Upper lobe of right lung (tissue), 1 donor: ENCODE results near the gene MCAT. TPM values are rescaled to one million over a fixed set of nuclear protein-coding genes. Genes with fewer than 3 reads are reported as not detected.

Experiments
- ATAC-seq: fragments of 200-7000 bp; cut with Tn5 transposase; one replicate; pipeline ENCODE4 v1.9.1; 2020; ENCODE audit warnings: mild to moderate bottlenecking, moderate library complexity
- DNase-seq: peaks from one replicate; pipeline ENCODE4 v3.0.0-alpha.2; 2020
- H3K27ac ChIP-seq: fragments of 200-600 bp; one replicate; pipeline ENCODE4 v1.8.0; 2022
- H3K27me3 ChIP-seq: fragments of 200-600 bp; one replicate; pipeline ENCODE4 v1.8.0; 2022; ENCODE audit warnings: mild to moderate bottlenecking
- H3K36me3 ChIP-seq: fragments of 200-600 bp; one replicate; pipeline ENCODE4 v1.8.0; 2022
- H3K4me1 ChIP-seq: fragments of 200-600 bp; one replicate; pipeline ENCODE4 v1.8.0; 2022
- H3K4me3 ChIP-seq: fragments of 200-600 bp; one replicate; pipeline ENCODE4 v1.8.0; 2022; ENCODE audit warnings: mild to moderate bottlenecking
- H3K9me3 ChIP-seq: fragments of 200-600 bp; one replicate; pipeline ENCODE4 v1.8.0; 2022
- intact Hi-C: fragments of 100-400 bp; cut with DNase I; formaldehyde crosslinking; loops from one replicate; pipeline ENCODE4 v1.11.0; 2022
- total RNA-seq: library from RNA; stranded (reverse); fragmentation: NEBNext Ultra II Directional; extraction: Animal tissue kit (Norgen Biotek cat#: 25700); gene quantifications from one replicate; pipeline ENCODE4 v1.2.1, GENCODE V29; 2021
- TF ChIP-seq, protein P1 (sequence below): fragments of 200-600 bp; IDR thresholded peaks from one replicate; pipeline ENCODE4 v1.8.0; 2022; ENCODE audit warnings: antibody characterized with exemption
- donor health status: DM: no; HTN: yes; CAD: no; lungs with severe emphysema.

Gene MCAT
- total RNA-seq, 1 donor from 2014 or later, result 12.1 TPM

- H3K4me1 ChIP-seq, result no peaks in the 10 kb centered on the region
- H3K9me3 ChIP-seq, result no peaks in the 10 kb centered on the region
- no peak overlapping the region for H3K4me3 ChIP-seq
- intact Hi-C loops, result no loop called here
- no peaks in the 10 kb centered on the region for H3K27me3 ChIP-seq
- TF ChIP-seq, protein P1, sequence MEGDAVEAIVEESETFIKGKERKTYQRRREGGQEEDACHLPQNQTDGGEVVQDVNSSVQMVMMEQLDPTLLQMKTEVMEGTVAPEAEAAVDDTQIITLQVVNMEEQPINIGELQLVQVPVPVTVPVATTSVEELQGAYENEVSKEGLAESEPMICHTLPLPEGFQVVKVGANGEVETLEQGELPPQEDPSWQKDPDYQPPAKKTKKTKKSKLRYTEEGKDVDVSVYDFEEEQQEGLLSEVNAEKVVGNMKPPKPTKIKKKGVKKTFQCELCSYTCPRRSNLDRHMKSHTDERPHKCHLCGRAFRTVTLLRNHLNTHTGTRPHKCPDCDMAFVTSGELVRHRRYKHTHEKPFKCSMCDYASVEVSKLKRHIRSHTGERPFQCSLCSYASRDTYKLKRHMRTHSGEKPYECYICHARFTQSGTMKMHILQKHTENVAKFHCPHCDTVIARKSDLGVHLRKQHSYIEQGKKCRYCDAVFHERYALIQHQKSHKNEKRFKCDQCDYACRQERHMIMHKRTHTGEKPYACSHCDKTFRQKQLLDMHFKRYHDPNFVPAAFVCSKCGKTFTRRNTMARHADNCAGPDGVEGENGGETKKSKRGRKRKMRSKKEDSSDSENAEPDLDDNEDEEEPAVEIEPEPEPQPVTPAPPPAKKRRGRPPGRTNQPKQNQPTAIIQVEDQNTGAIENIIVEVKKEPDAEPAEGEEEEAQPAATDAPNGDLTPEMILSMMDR, result no peak
- ATAC-seq (no peak), DNase-seq (no peak)
- H3K36me3 ChIP-seq, result peaks cover 52% of the 10 kb centered on the region
- H3K27ac ChIP-seq, result no peak overlapping the region
Measured at GRCh38 chr22:43176090-43176489, 32.9 kb upstream of the MCAT start.

DNA sequence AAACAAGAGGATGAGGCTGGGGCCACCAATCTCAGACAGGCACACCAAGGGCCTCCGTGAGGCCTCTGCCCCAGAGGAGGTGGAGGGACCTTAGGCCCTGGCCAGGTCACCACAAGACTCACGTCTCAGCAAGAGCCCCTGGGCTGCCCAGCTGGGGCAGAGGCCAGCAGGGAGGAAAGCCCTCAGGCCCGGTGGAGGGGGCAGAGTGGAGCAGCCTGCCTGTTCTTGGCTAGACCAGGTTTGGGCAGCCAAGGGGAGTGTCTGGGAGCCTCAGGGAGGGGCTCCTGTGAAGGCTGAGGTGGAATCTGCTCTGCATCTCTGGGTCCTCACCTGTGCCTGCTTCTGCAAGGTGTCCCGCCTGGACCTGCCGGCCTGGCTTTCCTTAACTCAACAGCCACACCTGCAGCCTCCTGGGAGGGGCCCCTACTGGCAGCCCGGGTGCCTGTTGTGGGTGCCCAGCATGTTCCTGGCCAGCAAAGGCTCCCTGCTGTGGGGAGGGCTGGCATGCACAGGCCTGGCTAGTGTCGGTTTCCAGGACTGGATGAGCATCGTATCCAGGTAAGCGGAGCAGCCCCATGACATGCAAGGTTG, 31.8 kb upstream of the MCAT start:
- Histone ChIP-seq H3K4me1 (no peaks in the 10 kb centered on the region), H3K4me3 (no peak overlapping the region), H3K9me3 (no peaks in the 10 kb centered on the region), H3K27me3 (no peaks in the 10 kb centered on the region), H3K36me3 (peaks cover 61% of the 10 kb centered on the region), H3K27ac (no peak overlapping the region)
- TF ChIP-seq, protein P1, result no peak
- intact Hi-C loops, result no loop called here
- DNase-seq (no peak), ATAC-seq (no peak)

DNA sequence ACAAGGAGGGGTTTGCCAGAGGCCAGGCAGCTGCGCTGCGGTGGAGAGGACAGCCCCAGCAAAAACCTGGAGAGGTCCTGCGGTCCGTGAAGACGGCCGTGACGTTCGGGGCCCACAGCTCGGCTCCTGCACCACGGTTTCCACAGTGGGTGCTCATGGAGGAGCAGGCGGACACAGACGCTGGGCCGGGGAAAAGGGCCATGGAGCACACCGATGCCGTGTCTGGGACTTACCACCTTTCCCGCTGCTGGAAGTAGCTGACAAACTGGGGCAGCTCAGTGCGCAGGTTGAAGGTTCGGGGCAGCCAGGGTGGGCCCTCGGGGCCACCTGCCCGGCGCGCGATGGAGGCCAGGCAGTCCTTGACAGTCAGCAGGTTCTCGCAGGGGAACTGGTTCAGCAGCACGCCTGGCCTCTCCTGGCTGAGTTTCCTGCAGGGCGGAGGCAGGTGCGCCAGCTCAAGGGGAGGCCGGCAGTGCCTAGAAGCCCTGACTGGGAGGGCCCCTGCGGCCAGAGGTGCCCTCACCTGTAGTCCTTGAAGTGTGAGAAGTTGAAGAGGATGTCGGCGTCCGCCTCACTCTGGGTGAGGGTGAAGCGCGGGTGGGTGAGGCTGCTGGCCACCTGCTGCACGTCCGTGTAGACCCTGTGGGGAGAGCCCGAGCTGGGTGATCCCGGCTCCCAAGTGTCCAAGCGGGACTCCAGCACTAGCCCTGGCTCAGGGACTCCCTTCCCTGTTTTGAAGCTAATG, 30.9 kb upstream of the MCAT start:
- Histone ChIP-seq H3K4me1 (no peaks in the 10 kb centered on the region), H3K36me3 (peaks cover 55% of the 10 kb centered on the region), H3K27ac (no peak overlapping the region), H3K27me3 (no peaks in the 10 kb centered on the region), H3K9me3 (no peaks in the 10 kb centered on the region), H3K4me3 (no peak overlapping the region)
- TF ChIP-seq, protein P1, result no peak
- DNase-seq, result no peak
- ATAC-seq, result no peak
- intact Hi-C loops, result no loop called here

DNA sequence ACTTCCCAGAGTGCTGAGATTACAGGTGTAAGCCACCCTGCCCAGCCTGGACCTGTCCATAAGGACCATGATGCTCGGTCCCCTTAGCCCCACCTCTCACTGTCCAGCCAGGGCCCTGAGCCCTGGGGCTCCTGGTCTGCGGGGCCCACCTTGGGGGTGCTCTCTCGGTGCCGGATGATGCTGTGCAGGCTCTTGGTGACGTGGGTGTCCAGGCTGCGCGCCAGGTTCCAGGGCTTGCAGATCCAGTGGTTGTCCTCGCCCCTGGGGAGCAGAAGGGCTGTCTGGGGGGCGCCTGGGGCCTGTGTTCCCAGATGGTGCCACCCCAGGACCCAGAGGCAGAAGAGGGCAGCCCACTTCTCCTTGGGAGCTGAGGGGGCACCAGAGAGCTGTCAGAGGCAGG, 30.4 kb upstream of the MCAT start:
- TF ChIP-seq, protein P1, result no peak
- Histone ChIP-seq H3K36me3 (peaks cover 52% of the 10 kb centered on the region), H3K9me3 (no peaks in the 10 kb centered on the region), H3K4me3 (no peak overlapping the region), H3K27me3 (no peaks in the 10 kb centered on the region), H3K27ac (no peak overlapping the region), H3K4me1 (no peaks in the 10 kb centered on the region)
- intact Hi-C loops, result no loop called here
- ATAC-seq (no peak), DNase-seq (no peak)

GRCh38 chr22:43172191-43172590, 29.0 kb upstream of the MCAT start:
- intact Hi-C loops, result no loop called here
- no peak for ATAC-seq
- Histone ChIP-seq H3K4me3 (no peak overlapping the region), H3K36me3 (peaks cover 58% of the 10 kb centered on the region), H3K27me3 (no peaks in the 10 kb centered on the region), H3K4me1 (no peaks in the 10 kb centered on the region), H3K27ac (no peak overlapping the region), H3K9me3 (no peaks in the 10 kb centered on the region)
- TF ChIP-seq, protein P1, result no peak
- DNase-seq, result no peak
